ENCODE data around the gene FOXS1. TPM values are rescaled to one million over a fixed set of nuclear protein-coding genes. Genes with fewer than 3 reads are reported as not detected.

The FOXS1 gene
- total RNA-seq, 2 experiments from 2014 or later = not detected

GRCh38 chr20:31826074-31826473, 19.3 kb downstream of the FOXS1 start:
- no peak overlapping the region for H3K4me2 ChIP-seq (ENCODE audit: low read length)
- H3K9me2 ChIP-seq (ENCODE audit: insufficient read depth, low read length) = no peaks in the 10 kb centered on the region
- intact Hi-C loops (cut with micrococcal nuclease; ENCODE audit: unreplicated experiment) = loop anchor here (10.0 kb wide), 1 partner anchor 629 kb away; no protein-coding TSS in a partner anchor
- H3K4me1 ChIP-seq (ENCODE audit: insufficient read depth, low read length, poor library complexity, severe bottlenecking) = peaks cover 8% of the 10 kb centered on the region
- H3K4me3 ChIP-seq (ENCODE audit: low read depth, low read length, poor library complexity, severe bottlenecking) = no peak overlapping the region
- H3K9me3 ChIP-seq (ENCODE audit: low read length) = no peaks in the 10 kb centered on the region
- no peak overlapping the region for H2AFZ ChIP-seq (ENCODE audit: low read length)
- H3K36me3 ChIP-seq (ENCODE audit: insufficient read depth, low read length) = no peaks in the 10 kb centered on the region
- no peaks in the 10 kb centered on the region for H4K20me1 ChIP-seq (ENCODE audit: insufficient read depth, low read length)
- no TSS peak for BruUV-seq (replicated peaks)
- ChIA-PET CTCF (ENCODE audit: unreplicated experiment) (no interaction called here), POLR2A (no interaction called here)
- H3K27ac ChIP-seq (ENCODE audit: low read depth, low read length, poor library complexity, severe bottlenecking) = no peak overlapping the region
- TF ChIP-seq CTCF (conservative IDR thresholded peaks at IDR 0.05; ENCODE audit: low read length) = no peak
- no peak for TF ChIP-seq EZH2phosphoT487 (IDR thresholded peaks at IDR 0.05; ENCODE audit: borderline replicate concordance, low read depth, low read length)
- no peaks in the 10 kb centered on the region for H3K79me2 ChIP-seq (ENCODE audit: insufficient read depth, low read depth, low read length)
- no peak for DNase-seq (ENCODE audit: low spot score)

DNA sequence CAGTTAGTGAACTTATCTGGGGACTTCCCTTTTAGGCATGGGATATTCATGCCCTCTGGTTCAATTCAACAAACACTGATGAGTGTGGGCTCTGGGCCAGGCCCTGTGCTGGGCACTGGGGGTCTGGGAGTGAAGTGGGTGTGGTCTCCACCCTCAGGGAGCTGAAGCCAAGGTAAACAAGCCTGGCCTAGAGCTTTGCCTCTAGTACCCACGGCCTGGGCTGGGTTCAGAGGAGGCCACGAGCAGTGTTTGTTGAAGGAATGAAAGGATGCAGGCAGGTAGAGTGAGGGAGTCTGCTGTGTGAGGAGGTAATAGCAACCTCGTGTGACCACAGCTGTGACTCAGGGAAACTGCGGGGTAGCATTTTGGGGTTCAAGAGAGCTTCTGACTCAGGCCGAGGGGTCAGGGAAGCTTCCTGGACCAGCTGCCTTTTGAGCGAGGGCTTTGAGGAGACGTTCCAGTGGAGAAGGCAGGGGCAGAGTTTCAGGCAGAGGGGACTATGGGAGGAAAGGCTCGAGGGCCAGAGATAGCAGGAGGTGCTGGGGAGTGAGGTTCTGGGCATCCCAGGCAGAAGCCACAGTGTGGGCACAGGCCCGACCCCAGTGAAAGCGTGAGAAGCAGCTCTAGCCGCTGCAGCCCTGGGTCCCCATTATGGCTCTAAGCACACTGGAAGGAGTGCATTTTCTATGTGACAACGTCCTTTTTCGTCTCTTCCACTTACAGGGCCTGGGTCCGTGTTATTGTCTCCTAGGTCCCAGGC, 20.7 kb downstream of the FOXS1 start:
- DNase-seq (ENCODE audit: low spot score) = no peak
- Histone ChIP-seq H2AFZ (ENCODE audit: low read length) (no peak overlapping the region), H4K20me1 (ENCODE audit: insufficient read depth, low read length) (no peaks in the 10 kb centered on the region), H3K79me2 (ENCODE audit: insufficient read depth, low read depth, low read length) (no peaks in the 10 kb centered on the region), H3K36me3 (ENCODE audit: insufficient read depth, low read length) (no peaks in the 10 kb centered on the region), H3K4me1 (ENCODE audit: insufficient read depth, low read length, poor library complexity, severe bottlenecking) (peaks cover 3% of the 10 kb centered on the region), H3K4me2 (ENCODE audit: low read length) (no peak overlapping the region), H3K9me3 (ENCODE audit: low read length) (no peaks in the 10 kb centered on the region), H3K27ac (ENCODE audit: low read depth, low read length, poor library complexity, severe bottlenecking) (no peak overlapping the region), H3K4me3 (ENCODE audit: low read depth, low read length, poor library complexity, severe bottlenecking) (no peak overlapping the region), H3K9me2 (ENCODE audit: insufficient read depth, low read length) (no peaks in the 10 kb centered on the region)
- ChIA-PET CTCF (ENCODE audit: unreplicated experiment) (no interaction called here), POLR2A (no interaction called here)
- BruUV-seq (replicated peaks) = no TSS peak
- intact Hi-C loops (cut with micrococcal nuclease; ENCODE audit: unreplicated experiment) = loop anchor here (10.0 kb wide), 1 partner anchor 630 kb away; no protein-coding TSS in a partner anchor
- TF ChIP-seq EZH2phosphoT487 (IDR thresholded peaks at IDR 0.05; ENCODE audit: borderline replicate concordance, low read depth, low read length) (no peak), CTCF (conservative IDR thresholded peaks at IDR 0.05; ENCODE audit: low read length) (no peak)

- TF ChIP-seq EZH2phosphoT487 (IDR thresholded peaks at IDR 0.05; ENCODE audit: borderline replicate concordance, low read depth, low read length) (no peak), CTCF (conservative IDR thresholded peaks at IDR 0.05; ENCODE audit: low read length) (no peak)
- H3K9me2 ChIP-seq (ENCODE audit: insufficient read depth, low read length) = no peaks in the 10 kb centered on the region
- H3K4me2 ChIP-seq (ENCODE audit: low read length) = no peak overlapping the region
- intact Hi-C loops (cut with micrococcal nuclease; ENCODE audit: unreplicated experiment) = loop anchor here (10.0 kb wide), 1 partner anchor 631 kb away; no protein-coding TSS in a partner anchor
- no peaks in the 10 kb centered on the region for H3K9me3 ChIP-seq (ENCODE audit: low read length)
- no peak overlapping the region for H3K4me3 ChIP-seq (ENCODE audit: low read depth, low read length, poor library complexity, severe bottlenecking)
- no peaks in the 10 kb centered on the region for H3K4me1 ChIP-seq (ENCODE audit: insufficient read depth, low read length, poor library complexity, severe bottlenecking)
- ChIA-PET CTCF (ENCODE audit: unreplicated experiment) (no interaction called here), POLR2A (no interaction called here)
- no peak overlapping the region for H3K27ac ChIP-seq (ENCODE audit: low read depth, low read length, poor library complexity, severe bottlenecking)
- no TSS peak for BruUV-seq (replicated peaks)
- no peaks in the 10 kb centered on the region for H3K79me2 ChIP-seq (ENCODE audit: insufficient read depth, low read depth, low read length)
- H4K20me1 ChIP-seq (ENCODE audit: insufficient read depth, low read length) = no peaks in the 10 kb centered on the region
- no peaks in the 10 kb centered on the region for H3K36me3 ChIP-seq (ENCODE audit: insufficient read depth, low read length)
- H2AFZ ChIP-seq (ENCODE audit: low read length) = no peak overlapping the region
- DNase-seq (ENCODE audit: low spot score) = no peak
Observed at GRCh38 chr20:31824125-31824485, 21.3 kb downstream of the FOXS1 start.
